NK-92 (cell line): ENCODE data around the gene PPP1R9B.

Source experiments
- DNase-seq: peaks from one replicate; lab custom pipeline; 2025; ENCODE audit not compliant: unreplicated experiment; lab: John Stamatoyannopoulos, UW

PPP1R9B gene

DNA sequence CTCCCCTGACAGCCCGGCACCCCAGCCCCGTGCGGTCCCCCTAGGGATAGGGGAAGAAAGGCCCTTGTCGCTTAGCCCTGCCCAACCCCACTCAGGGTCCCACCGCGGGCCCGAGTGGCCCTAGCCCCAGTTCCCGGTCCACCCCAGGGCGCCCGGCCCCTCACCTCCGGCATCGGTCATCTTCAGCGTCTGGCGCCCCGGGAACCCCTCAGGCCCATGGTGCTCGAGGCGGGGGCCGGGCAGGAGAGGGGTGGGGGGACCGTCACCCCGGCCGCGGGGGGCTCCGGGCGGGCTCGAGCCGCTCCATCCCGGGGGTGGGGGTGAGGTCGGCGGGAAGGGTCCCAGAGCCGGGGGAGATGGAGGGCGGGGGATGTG is 21.1 kb downstream of the PPP1R9B start:
- no peak for DNase-seq

DNA sequence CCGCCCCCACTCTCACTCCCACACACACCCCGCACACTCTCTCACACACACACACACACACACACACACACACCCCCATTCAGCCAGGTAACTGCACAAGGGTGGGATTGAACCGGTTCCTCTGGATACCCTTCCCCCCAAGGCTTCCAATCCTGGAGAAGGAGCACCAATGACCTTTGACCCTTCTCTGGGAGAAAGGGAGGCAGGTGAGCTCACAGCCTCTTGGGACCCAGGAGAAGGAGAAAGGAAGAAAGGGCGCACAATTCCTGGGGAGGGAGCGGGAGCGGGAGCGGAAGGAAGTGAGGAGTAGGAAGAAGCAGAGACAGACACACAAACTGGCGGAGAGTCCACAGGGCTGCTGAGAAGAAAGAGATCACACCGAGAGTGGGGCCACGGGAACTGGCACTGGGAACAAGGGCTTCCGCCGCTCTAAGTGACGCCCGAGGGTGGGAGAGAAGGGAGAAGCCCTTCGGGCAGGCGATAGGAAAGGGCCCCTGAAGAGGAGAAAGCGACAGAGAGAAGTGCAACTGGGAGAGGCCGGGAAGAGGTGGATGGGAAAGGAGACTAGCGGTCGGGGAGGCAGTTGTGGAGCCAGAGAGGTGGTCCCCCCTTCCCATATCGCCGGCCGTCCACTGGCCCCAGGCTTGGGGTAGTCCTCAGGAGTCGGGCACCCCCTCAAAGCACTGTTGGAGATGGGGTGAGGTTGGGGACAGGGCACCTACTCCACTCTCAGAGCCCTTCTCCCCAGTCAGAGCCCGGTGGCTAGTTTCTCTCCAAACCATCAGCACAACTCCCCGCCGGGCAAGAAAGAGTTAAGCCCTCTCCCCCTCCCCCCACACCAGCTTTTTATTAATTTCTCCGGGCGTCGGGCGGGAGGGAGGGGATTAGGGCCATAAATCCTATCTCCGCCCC is 21.8 kb downstream of the PPP1R9B start:
- DNase-seq = no peak

DNA sequence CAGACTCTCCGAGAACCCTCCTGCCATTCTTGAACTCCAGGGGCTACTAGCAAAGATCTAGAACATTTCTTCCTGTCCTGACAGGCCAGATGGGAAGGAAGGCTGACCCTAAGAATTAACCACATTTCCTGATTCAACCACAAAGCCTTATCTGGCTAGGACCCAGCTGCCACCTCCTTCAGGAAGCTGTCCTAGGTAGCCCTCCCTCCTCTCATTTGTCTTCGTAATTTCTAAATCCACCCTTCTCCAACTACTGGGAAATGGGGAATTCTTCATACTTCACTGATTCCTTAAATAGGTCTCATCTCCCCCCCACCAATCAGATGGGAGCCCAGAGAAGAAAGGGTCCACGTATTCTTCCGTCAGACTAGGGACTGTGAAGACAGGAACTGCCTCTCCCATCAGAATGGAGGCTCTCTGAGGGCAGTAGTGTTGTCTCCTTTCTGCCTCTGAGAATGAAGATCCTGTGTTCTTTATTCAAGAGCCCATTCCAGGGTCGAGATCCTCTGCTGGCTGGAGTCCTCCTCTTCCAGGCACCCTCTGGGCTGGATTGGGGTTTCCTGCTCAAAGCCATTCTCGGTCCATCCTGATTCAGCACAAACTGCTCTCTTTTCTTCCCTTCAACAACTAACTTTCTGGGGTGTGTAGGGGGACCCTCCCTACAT is 22.6 kb downstream of the PPP1R9B start:
- DNase-seq = no peak

DNA sequence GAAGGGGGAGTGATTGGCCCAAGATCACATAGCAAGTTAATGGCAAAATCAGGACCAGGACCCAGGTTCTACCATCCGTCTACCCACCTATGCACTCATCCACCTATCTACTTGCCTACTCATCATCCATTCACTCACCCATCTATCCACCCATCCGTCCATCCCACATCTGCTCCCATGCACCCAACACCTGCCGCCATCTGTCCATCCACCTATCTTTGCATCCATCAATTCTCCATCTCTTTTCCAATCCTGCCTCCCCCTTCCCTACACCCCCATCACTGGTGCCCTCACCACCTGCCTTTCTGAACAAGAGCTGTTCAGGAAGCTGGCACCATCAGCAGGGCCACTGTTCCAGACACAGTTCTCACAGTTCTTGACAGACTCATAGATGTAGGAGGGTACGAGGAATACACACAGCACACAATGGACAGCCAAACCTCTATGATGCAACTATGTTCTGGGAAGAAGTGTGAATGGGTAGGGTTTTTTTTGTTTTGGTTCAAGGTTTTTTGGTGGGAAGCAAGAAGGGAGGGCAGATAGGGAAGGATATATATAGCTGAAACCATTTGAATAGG is 25.0 kb downstream of the PPP1R9B start:
- DNase-seq = no peak

DNA sequence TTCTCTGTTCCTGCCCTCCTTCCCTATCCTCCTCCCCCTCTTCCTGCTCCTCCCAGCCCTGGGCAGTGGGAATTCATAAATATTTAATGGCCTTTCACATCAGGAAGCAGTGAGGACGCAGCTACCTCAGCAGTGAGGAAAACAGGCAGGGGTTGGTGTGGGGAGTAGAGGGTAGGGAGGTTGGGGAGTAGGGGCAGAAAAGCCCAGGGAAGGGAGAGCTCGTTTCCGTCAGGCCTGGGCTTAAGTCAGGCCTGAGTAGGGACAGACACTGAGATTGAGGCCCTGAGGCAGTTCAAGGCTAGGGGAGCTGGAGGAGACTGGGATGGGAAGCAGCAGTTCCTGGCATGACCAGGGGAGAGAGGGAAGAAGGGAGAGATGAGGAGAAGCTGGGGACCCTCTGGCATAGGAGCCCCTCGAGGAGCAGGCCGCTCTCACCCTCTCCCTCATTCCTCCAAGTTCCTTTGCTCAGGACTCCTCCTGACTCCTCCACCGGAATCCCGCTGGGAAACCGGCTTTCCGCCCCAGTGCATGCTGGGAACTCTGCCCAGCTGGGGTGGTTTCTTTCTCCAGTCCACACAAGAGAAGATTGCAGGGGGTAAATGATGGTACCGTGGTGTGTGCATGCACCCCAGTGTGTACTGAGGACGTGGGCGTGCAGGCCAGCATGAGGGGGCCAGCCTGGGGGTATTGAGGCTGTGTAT is 26.7 kb downstream of the PPP1R9B start:
- DNase-seq = no peak

DNA sequence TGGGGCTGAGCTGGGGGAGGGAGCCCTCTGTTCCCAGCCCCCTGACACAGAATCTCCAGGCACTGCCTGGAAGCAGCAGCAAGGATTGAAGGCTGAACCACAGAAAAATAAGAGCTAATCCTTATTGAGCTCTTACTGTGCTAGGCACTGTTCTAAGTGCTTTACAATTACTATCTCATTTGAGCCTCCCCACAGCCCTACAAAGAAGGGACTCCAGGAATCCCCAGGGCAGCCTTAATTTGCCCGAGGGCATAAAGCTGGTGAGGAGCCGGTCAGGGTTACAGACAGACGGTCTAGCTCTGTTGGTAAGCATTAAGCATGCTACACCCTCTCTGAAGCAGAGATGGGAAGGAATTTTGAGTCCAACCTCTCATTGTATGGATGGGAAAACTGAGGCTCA is 27.5 kb downstream of the PPP1R9B start:
- DNase-seq = no peak

DNA sequence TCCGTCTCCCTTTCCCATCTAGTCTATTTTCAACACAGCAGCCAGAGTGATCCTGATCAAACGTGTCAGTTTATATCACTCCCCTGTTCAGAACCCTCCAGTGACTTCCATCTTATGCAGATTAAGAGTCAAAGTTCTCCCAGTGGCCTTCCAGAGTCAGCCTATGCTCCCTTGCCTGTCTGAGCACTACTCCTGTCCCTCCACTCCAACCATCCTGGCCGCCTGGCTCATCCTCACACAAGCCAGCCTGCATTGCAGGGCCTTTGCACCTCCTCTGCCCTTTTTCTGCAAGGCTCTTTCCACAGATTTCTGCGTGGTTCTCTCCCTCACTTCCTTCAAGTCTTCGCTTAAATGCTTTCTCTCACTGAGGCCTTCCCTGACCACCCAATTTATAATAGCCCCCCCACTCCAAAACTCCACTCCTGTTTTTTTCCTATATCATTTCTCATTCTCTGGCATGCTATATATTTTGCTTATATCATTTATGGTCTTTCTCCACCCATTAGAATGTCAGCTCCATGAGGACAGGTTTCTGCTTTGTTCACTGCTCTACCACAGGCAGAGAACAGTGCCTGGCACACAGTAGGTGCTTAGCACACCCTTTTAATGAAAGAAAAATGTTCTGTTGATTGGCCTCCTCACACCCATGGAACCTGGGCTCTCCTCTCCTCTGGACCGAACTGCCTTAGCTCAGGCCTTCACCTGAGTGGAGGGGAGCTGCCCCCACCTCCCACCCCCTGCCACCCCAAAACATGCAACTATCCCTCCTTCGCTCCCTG is 29.8 kb downstream of the PPP1R9B start:
- DNase-seq = no peak

DNA sequence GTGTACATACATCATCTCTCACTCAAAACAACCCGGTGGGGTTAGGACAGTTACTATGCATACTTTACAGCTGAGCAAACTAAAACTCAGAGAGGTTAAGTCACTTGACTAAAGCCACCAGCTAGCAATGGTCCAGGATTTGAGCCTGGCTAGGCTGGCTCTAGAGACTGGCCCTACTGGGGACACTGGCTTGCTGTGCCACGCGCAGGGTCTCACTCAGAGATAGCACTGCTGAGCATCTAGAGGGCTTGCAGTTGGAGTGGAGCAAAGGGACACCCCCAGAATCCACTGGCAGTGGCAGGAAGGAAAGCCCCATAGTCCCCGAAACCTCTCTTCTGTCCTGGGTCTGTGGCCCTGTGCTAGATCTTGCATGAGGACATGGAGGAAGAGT is 31.7 kb downstream of the PPP1R9B start:
- no peak for DNase-seq

DNA sequence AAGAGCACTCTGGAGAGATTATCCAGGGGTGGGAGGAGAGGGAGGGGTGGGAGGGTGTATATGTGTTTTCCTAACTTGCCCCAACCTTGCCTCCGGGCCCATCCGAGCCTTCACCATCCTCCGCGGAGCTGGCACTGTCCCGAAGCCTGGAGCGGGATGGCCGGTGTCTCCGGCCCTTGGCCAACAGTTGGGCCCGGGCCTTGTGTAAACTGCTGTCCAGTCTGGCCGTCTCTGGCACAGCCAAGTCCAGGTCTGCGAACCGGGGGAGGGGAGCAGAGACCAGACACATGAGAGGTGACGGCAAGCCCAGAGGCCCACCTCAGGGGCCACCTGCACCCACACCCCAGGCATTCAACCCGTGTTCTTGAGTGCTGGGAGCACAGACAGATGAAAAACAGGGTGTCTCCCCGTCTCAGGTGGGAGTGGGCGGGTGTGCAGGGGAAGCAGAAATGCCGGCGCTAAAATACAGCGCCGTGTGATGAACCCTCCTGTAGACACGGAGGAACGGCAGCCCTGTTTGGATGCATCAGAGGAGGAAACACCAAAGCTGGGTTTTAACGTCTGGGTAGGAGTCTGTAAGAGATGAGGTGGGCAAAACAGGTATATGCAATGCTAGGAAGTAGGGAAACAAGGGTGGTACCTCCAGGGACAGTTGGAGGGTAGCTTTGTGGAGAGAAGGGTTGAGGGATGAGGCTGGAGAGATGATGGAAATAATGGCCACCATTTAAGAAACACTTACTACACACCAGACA is 32.2 kb downstream of the PPP1R9B start:
- DNase-seq = no peak

DNA sequence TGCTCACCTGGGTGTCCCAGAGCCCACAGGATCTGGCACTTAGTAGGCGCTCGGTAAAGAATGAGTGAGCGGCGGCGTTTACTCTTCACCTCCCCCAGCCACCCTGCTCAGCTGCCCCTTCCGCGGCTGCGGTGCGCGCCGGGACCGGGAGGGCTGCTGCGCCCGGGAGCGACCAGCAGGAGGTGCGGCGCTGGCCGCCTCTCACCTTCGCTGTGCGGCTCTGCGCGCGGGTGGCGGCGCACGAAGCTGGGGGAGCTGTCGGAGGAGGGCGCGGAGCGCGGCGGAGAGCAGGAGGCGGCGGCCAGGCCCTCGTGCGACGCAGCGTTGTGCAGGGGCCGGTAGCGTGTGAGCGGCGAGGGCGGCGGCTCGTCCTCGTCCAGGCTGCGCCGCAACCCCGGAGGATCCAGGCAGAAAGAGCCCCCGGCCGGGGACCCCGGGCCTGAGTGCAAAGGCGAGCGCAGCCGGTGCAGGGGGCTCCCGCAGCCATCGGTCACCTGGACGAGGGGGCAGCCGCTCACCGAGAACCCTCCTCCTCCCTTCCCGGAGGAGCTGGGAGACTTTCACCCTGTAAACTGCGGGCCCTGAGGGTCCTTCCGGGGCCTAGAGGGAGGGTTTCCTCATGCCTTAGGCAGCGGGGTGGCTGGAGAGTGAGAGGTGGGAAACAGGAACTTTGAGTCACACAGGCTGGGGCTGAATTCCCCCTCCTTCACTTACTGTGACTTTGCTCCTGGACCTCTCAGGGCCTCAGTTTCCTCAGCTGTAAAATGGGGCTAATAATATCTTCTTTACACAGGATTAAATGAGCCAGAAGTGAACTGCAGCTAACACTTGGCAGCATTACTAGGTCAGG is 33.0 kb downstream of the PPP1R9B start:
- no peak for DNase-seq

DNA sequence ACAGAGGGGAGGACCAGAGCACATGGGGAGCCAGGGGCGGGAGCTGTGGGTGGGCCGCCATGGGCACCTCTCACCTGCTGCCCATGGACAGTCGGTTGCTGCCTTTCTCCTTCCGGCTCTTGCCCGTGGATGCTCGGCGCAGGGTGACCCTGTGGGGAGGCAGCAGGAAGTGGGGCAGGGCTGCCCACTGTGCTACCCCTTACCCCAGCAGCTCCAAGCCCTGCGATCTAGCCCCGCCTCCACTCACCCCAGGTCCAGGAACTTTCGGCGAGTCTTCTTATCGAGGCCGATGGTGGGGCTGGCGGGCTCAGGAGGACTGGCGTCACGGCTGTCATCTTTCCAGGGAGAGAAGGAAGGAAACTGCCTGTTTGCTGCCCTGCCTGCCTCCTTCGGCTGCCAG is 34.7 kb downstream of the PPP1R9B start:
- DNase-seq = no peak

DNA sequence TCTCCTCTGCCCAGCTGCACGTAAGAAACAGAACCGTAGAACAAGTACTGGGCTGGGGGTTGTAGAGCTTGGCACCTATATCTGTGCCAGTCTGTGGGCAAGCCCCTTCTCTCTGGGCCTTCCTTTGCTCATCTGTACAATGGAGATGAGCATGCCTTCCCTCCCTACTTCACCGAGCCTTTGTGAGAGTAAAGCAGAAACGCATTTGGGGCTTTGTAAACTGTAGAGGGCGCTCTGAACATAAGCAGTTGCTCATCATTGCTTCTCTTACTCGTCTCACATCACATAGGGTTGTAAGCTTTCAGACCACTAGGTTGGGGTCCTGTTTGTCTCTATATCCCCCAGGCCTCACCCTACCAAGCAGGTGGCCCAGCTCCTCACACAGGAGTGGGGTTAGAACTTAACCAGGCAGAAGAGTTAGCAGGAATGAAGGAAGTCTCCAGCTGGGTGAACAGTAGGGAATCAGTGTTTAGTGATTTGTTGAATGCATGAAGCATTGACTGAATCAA is 35.6 kb downstream of the PPP1R9B start:
- no peak for DNase-seq

DNA sequence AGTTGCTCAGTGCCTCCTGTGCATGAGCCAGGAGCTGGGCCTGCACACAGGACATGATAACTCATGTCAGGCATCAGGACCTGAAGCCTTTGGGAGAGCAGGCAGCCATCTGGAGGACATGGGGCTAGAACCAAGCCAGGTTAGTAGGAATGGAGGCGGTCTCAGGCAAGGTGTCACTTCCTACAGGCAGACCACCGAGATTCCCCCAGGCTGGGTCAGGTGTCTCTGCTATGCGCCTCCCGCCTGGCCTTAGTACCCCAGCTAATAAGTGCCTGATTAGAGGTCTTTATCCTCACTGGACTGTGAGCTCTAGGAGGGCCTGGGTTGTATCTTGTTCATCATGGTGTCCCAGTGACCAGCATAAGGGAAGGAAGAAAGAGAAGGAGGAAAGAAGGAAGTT is 36.1 kb downstream of the PPP1R9B start:
- no peak for DNase-seq

DNA sequence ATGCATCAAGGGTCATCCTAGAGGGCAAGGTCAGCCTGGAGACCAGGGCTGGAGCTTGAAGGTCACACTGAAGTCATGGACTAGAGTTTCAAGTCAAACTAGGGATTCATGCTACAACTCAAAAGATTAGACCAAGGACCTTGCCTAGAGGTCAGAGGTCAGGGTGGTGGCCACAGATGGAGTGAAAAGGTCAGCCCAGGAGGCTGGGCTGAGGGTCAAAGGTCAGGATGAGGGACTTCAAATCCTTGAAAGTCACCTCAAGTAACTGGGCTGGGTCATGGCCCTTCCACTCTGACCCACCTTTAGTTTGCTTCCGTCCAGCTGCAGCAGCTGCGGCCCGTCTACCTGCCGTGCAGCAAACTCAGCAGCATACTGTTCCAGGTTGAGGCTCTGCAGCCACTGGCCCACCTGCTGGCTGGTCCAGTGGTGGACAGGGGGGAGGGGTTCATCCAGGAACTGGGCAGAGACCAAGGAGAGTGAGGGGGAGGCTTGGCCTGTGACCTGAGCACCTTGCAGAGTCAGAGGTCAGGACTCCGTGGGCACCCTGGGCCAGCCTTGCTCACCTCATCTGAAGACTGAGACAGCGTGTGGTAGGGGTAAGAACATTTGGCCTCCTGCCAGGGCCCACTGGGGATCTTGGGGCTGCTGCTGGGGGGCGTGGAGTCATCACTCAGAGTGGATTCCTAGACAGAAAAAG is 36.7 kb downstream of the PPP1R9B start:
- no peak for DNase-seq

DNA sequence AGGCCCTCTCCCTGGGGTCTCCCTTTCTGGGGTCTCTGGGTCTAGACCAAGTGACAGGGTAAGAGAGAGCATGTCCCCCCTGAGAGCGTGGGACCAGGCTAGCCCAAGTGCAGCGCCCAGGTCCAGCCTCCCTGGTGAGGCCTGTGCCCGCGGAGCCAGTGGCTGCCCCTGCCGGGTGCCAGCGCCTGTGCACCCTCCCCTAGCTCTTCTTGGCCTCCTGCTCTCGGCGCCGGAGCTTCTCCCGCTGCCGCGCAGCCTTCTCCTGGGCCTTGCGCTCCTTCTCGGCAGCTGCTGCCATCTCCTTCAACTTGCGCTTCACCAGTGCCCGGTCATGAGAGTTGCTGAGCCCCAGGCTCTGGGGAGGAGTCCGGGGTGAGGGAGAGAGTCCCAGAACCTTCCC is 37.8 kb downstream of the PPP1R9B start:
- no peak for DNase-seq

DNA sequence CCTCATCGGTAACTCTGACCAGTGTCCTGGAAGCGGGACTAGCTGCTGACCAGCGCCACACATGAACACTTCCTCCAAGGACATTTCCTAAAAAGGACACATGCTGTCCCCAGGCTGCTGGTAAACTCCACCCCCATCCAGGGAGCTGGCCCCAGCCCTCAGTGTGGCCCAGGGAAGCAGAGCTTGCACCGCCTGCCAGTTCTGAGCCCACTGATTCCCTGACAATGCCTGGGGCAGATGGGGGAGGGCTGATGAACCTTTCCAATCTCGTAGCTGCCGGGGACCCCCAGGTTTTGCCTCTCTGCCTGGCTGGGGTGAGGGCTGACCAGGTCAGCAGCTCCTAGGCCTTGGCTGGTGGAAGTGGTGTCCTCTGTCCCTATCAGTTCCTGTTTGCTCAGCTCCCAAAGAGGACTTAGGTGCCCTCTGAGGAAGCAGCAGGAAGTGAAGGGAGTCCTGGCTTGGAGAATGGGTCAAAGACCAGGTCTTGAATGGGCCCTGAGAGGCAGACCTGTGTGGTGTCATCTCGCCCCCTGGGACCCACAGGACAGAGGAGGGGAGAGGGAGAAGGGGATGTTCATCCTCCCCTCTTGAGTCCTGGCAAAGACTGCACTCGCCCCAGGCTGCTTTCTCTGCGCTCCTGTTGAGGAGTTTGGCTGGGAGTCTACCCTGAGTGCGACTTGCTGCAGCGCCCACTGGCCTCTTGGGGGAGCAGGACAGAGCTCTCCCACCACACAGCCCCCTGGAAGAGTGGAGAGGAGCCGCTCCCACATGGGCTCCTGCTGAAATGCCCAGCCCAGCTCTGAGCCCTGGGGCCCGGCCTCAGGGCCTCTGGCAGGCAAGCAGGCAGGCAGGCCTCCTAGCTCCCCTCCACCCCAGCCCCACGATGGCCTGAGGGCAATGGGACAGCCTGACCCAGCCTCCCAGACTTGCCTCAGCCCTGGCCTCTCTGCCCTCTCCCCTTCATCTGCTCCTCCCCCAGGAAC is 38.5 kb downstream of the PPP1R9B start:
- DNase-seq = no peak
